Stomach (tissue), 4 donors: ENCODE data around the gene COL13A1.

Source experiments
- POLR2A ChIP-seq, 4 donors: fragments of 450-650 bp; IDR thresholded peaks; one replicate each; pipeline ENCODE4 v1.6.1; 2016; ENCODE audit warnings: antibody characterized with exemption in 4 of 4, control low read depth in 2 of 4, mild to moderate bottlenecking in 1 of 4, moderate library complexity in 1 of 4
- POLR2AphosphoS5 ChIP-seq, 3 donors: sonication (generic); formaldehyde crosslinking; IDR thresholded peaks; one replicate each; pipeline ENCODE4 v1.6.1; 2016; ENCODE audit warnings: antibody characterized with exemption in 3 of 3
- TF ChIP-seq, protein P1 (sequence below), 7 experiments: fragments of 450-650 bp in 4 of 7; fragments of 200-600 bp in 3 of 7; sonication (generic) in 3 of 7; IDR thresholded peaks; one replicate each; pipeline ENCODE4 v1.5.1; 2016 to 2019; ENCODE audit warnings: antibody characterized with exemption in 7 of 7, control low read depth in 2 of 7, mild to moderate bottlenecking in 1 of 7

DNA sequence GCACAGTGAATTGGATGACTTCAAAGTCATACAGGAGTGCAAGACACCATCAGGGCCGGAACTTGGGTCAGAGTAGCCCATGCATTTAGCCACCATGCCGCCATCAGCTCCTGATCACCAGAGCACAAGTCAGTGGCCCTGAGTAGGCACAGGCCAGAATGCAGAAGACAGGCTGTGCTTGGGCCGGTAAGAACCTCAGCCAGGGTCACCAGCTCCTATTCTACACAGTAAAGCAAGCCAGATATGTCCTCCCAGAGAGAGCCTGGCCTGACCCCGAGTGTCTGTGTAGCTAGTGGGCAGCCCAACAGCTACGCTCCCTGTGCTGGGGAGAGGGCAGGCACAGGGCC is 44.5 kb upstream of the COL13A1 start:
- TF ChIP-seq POLR2A (IDR thresholded peaks at IDR 0.05) (no peak), POLR2AphosphoS5 (IDR thresholded peaks at IDR 0.05) (no peak)
- TF ChIP-seq, protein P1, sequence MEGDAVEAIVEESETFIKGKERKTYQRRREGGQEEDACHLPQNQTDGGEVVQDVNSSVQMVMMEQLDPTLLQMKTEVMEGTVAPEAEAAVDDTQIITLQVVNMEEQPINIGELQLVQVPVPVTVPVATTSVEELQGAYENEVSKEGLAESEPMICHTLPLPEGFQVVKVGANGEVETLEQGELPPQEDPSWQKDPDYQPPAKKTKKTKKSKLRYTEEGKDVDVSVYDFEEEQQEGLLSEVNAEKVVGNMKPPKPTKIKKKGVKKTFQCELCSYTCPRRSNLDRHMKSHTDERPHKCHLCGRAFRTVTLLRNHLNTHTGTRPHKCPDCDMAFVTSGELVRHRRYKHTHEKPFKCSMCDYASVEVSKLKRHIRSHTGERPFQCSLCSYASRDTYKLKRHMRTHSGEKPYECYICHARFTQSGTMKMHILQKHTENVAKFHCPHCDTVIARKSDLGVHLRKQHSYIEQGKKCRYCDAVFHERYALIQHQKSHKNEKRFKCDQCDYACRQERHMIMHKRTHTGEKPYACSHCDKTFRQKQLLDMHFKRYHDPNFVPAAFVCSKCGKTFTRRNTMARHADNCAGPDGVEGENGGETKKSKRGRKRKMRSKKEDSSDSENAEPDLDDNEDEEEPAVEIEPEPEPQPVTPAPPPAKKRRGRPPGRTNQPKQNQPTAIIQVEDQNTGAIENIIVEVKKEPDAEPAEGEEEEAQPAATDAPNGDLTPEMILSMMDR (IDR thresholded peaks at IDR 0.05), result no peak
